Activated T-helper 2 cell treated with anti-CD3 and anti-CD28 coated beads, Interferon-gamma antibody, Interleukin-2, Interleukin-4, amounts not matched to agents 10 μg/mL and 5 μg/mL and 100 μg/mL, durations not matched to agents 14 hours and 24 hours and 36 hours (primary cell): ENCODE data around the gene RAB17. TPM values are rescaled to one million over a fixed set of nuclear protein-coding genes. Genes with fewer than 3 reads are reported as not detected.

Experiments
- DNase-seq: peaks from one replicate; pipeline ENCODE4 v3.0.0; 2021; ENCODE audit warnings: low spot score
- H3K27ac Mint-ChIP-seq: one replicate; pipeline ENCODE4 v1.8.0; 2021; ENCODE audit warnings: mixed read lengths
- H3K27me3 Mint-ChIP-seq: one replicate; pipeline ENCODE4 v1.8.0; 2021; ENCODE audit warnings: low read depth, mixed read lengths
- H3K36me3 Mint-ChIP-seq: one replicate; pipeline ENCODE4 v1.8.0; 2021; ENCODE audit warnings: low read depth, mixed read lengths
- H3K4me1 Mint-ChIP-seq: one replicate; pipeline ENCODE4 v1.8.0; 2021; ENCODE audit warnings: low read depth, mixed read lengths
- H3K4me3 Mint-ChIP-seq: one replicate; pipeline ENCODE4 v1.8.0; 2021; ENCODE audit warnings: low read depth, mild to moderate bottlenecking, moderate library complexity, mixed read lengths
- H3K9me3 Mint-ChIP-seq: one replicate; pipeline ENCODE4 v1.8.0; 2021; ENCODE audit warnings: mixed read lengths
- intact Hi-C: fragments of 100-400 bp; cut with micrococcal nuclease; formaldehyde crosslinking; loops from one replicate; pipeline ENCODE4 v1.15.1; 2023
- total RNA-seq: library from RNA; stranded (reverse); gene quantifications from 2 replicates; pipeline ENCODE4 v1.2.3, GENCODE V29; 2022

Gene RAB17
- total RNA-seq, 1 donor from 2014 or later, result 0.23 TPM

DNA sequence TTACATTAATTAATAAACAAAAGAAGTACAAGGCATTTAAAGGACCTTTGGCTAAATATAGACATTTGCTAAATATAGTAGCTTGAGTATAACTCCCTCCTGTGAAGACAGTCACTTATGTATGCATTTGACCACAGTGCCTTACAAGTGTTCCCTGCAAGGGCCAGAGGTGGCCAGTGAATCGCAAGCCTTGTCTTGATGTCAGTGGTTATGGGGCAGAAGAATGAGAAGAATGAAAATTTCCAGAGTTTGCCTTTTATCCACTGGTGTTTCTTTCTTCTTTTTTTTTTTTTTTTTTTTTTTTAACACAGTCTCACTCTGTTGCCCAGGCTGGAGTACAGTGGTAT is 38.6 kb upstream of the RAB17 start:
- peaks cover 52% of the 10 kb centered on the region for H3K27me3 Mint-ChIP-seq
- no peaks in the 10 kb centered on the region for H3K36me3 Mint-ChIP-seq
- H3K4me3 Mint-ChIP-seq, result no peak overlapping the region
- no peak overlapping the region for H3K27ac Mint-ChIP-seq
- DNase-seq, result no peak
- H3K4me1 Mint-ChIP-seq, result peaks cover 3% of the 10 kb centered on the region
- no peaks in the 10 kb centered on the region for H3K9me3 Mint-ChIP-seq
- intact Hi-C loops, result loop anchor here (2.0 kb wide), 1 partner anchor 44 kb away; no protein-coding TSS in a partner anchor

DNA sequence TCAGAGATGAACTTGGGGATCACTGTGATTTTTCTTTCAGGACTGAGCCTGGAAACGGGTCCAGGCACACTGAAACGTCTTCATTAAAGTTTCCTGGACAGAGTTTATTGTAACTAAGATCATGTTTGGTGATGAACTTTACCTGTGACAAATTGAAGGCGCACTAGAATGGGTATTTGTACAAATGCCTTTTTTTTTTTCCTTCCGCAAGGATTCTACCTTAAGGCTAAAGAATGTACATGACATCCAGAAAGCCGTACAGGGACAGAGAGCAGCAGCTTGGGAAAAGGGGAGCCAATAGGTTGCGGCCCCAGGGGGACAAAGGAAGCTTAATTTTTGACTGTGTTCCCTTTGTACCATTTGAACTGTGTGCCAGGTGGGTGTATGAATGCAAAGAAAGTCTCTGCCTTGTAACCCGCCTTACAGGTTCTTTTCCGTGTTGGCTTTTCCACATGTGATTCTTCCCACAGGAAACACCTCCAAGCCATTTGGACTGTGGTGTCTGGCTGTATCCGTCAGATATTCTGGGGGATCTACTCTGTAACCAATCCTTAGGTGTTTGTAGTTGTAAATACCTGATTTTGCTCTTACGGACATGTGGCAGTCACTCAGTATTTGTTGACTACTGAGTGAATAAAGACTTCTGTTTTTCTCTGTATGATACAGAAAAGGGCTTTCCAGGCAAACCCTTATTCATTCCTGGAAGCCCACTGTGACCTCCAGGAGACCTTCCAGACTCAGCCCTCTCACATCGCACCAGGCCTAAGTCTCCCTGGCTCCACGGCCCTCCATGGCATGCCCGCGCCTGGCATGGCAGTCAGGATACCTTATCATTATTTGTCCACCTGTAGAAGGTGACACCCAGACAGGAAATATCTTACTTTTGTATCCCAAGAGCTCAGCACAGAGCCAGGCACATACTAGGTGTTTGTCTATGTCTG is 38.0 kb upstream of the RAB17 start:
- H3K9me3 Mint-ChIP-seq, result no peaks in the 10 kb centered on the region
- intact Hi-C loops, result loop anchor here (2.0 kb wide), 1 partner anchor 44 kb away; no protein-coding TSS in a partner anchor
- no peak for DNase-seq
- H3K36me3 Mint-ChIP-seq, result no peaks in the 10 kb centered on the region
- H3K4me3 Mint-ChIP-seq, result peak overlapping the region; percentile 70
- H3K27ac Mint-ChIP-seq, result no peak overlapping the region
- H3K27me3 Mint-ChIP-seq, result peaks cover 52% of the 10 kb centered on the region
- peaks cover 3% of the 10 kb centered on the region for H3K4me1 Mint-ChIP-seq

DNA sequence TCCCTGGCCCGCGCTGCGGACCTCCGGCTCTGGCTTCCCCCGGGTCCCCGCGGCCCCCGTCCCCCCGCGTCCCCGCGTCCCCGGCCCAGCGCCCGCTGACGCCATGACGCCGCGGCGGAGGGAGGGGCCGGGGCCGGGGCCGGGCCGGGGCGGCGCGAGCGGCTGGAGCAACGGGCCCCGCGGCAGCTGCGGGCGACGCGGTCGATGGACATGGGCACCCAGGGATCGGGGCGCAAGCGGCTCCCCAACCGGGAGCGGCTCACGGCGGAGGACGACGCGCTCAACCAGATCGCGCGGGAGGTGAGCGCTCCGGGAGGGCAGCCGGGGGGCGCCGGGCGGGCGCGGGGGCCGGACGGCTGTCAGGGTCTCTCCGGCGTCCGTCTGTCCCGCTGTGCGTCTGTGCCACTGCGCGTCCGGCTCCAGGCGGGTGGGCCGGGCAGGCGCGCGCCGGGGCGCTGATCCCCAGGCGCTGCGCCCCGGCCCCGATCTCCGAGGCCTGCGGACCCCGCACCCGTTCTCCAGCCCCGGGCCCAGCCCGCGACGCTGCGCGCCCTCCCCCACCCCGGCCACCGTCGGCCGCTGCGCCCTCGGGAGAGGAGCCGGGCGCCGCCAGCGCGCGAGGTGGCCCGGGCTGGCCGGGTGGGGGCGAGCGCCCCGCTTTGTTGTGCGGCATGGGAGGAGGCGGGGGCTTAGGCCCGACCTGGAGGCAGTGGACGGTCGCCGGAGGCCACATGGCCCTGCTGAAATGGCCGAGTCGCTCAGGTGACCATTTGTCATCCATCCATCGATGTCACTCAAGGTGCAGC is 37.1 kb upstream of the RAB17 start, which contains the start of gene LRRFIP1:
TSS of gene LRRFIP1 (plus strand) at position 147 of the 806 bp plus-strand sequence. CDS start at position 205, 58 bp downstream.
- Mint-ChIP-seq H3K36me3 (no peaks in the 10 kb centered on the region), H3K4me1 (peaks cover 3% of the 10 kb centered on the region), H3K4me3 (peak within 1 kb of the TSS; percentile 70), H3K9me3 (no peaks in the 10 kb centered on the region), H3K27me3 (peaks cover 56% of the 10 kb centered on the region), H3K27ac (no peak within 1 kb of the TSS)
- intact Hi-C loops, result loop anchor here (2.0 kb wide), 1 partner anchor 45 kb away; no protein-coding TSS in a partner anchor
- DNase-seq, result no peak

DNA sequence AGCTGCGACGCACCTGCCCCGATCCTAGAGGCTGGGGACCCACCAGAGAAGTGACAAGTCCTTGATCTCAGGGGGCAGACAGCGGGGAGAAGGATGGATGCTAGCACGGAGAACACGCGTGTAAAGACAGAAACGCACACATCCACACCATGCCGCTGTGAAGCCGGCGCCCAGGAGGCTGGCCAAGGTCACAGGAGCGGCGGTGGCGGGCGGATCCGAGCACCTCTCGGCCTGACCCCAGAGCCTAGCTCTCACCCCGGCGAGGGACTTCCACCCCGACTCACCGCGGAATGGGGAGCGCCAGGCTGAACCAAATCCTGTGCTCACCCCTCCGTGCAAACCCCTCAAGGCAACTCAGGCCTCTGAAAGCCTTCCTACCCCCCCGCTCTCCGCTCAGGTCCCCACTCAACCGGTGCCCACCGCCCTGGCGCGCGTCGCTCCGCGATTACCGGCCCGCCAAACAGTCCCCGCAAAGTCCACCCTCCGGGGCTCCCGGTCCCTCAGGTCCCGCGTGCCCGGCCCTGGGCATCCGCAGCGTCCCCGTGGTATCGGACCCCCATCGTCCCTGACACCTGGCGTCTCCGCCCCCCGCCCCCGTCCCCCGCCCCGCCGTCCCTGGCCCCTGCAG is 36.4 kb upstream of the RAB17 start:
- DNase-seq, result no peak
- Mint-ChIP-seq H3K27me3 (peaks cover 58% of the 10 kb centered on the region), H3K4me1 (peaks cover 3% of the 10 kb centered on the region), H3K4me3 (peak overlapping the region; percentile 67), H3K9me3 (no peaks in the 10 kb centered on the region), H3K36me3 (no peaks in the 10 kb centered on the region), H3K27ac (no peak overlapping the region)
- intact Hi-C loops, result no loop called here

DNA sequence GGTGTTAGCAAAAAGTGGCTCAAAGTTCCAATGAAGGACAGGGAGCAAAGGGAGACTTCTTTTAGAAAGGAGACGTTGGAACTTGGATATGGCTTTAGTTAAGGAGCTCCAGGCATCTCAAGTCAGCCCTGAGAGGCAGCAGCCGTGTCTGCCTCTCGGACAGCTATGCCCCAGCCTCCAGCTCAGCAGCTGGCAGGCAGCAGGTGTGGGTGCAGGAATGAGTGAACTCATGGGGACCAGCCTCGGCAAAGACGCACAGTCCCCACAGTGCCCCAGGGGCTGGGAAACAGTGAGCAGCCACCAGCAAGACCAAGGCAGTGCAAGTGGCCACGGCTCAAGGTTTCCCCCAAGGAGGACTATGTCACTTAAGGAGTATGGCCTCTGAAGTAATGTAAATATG is 35.2 kb upstream of the RAB17 start:
- Mint-ChIP-seq H3K4me3 (no peak overlapping the region), H3K27ac (no peak overlapping the region), H3K9me3 (no peaks in the 10 kb centered on the region), H3K4me1 (peaks cover 3% of the 10 kb centered on the region), H3K27me3 (peaks cover 61% of the 10 kb centered on the region), H3K36me3 (no peaks in the 10 kb centered on the region)
- intact Hi-C loops, result no loop called here
- DNase-seq, result no peak

DNA sequence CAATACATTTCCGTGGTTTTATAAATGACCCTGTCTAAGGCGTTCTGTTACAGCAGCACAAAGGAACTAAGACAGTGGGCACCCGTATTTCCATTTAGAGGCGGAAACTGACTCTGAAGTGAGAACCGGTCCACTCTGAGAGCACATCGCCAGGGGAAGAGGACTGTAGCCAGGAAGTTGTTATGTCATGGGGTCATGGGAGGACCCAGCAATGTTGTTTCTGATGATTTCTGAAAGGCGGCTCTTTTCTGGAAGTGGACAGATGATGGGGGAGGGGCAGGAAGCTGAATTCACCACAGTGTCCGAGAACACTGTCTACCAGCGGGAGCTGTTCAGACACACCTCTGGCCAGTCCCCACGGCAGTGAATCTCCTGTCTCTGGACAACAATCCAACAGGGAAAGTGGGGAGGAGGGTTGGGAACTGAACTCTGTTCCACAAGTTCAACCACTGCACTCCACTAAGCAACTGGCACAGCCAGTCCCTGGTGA is 34.7 kb upstream of the RAB17 start:
- Mint-ChIP-seq H3K27me3 (peaks cover 62% of the 10 kb centered on the region), H3K9me3 (no peaks in the 10 kb centered on the region), H3K4me1 (peaks cover 3% of the 10 kb centered on the region), H3K36me3 (no peaks in the 10 kb centered on the region), H3K27ac (no peak overlapping the region), H3K4me3 (no peak overlapping the region)
- no peak for DNase-seq
- intact Hi-C loops, result no loop called here

DNA sequence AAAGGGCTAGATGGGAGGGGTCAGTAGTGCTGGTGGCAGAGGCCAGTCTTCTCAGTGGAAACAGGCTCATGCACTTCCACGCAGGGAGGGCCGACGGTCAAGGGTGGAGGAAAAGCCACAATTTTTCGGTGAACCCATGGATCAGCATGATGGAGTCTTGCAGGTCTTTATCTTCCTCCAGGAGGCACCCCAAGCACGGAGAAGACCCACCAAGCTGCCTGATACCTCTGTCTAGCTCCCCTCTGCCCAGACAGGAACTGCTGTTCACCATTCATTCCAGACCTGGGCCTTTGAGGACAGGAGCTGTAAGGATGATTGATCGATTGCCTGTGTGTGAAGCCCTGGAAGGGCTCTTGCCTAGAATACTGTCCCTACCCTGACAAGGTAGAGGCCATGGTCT is 34.0 kb upstream of the RAB17 start:
- Mint-ChIP-seq H3K36me3 (no peaks in the 10 kb centered on the region), H3K4me3 (no peak overlapping the region), H3K27me3 (peaks cover 55% of the 10 kb centered on the region), H3K9me3 (no peaks in the 10 kb centered on the region), H3K4me1 (peaks cover 3% of the 10 kb centered on the region), H3K27ac (no peak overlapping the region)
- no peak for DNase-seq
- intact Hi-C loops, result no loop called here

DNA sequence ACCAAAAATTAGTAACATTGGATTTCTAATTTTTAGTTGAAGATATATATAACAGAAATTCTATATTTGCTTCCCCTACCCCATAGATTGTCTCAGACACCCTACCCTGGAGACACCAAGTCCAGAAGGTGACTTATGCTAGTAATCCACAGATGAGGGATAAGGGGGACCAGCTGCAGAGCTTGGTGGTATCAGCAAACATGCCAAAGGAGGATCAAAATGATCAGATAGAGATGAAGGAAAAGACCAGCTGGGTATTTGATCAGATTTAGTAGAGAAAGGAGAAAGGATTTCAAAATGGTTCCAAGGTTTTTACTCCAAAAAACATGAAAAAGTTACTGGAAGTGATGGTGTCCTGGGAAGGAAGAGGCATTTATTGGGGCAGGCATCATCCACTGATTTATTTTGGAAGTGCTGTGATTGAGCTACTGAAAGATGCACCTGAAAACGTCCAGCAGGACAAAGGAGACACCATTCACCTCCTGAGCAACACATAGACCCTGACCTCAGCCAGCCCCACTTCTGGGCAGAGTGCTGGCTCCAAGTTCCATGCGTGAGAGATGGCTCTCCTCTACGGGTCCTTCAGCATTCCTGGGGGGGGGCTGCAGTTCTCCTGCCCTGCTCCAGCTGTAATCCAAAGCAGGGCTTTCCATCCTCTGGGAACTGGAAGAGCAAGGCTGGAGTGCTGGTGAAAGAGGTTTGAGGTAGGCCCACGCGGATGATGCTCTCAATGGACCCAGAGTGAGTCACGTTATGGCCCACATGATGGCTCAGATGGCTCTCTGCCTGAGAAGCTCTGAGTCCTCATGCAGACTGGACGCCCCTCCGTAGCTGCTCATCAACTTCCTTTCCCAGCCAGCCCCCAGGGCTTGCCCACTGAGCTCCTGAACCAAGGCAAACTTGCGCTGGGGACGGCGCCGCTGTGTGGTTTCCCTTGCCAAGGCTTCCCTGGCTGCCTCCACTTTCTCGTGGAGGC is 33.2 kb upstream of the RAB17 start:
- peaks cover 51% of the 10 kb centered on the region for H3K27me3 Mint-ChIP-seq
- no peak overlapping the region for H3K27ac Mint-ChIP-seq

DNA sequence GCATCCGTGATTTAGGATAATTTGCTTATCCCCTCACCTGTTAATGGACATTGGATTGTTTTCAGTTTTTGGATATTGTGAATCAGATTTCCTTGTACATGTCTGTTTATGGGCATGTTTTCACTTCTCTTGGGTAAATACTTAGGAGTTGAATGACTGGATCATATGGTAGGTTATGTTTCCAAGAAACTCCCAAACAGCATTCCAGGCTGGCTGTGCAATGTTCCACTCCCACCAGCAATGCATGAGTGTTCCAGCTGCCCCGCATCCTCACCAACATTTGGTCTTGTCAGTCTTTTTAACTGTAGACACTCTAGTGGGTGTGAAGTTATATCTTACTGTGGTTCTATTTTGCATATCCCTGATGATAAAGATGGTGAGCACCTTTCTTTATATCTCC is 27.9 kb upstream of the RAB17 start:
- intact Hi-C loops, result no loop called here
- Mint-ChIP-seq H3K9me3 (no peaks in the 10 kb centered on the region), H3K4me1 (peaks cover 25% of the 10 kb centered on the region), H3K36me3 (no peaks in the 10 kb centered on the region), H3K27me3 (peaks cover 25% of the 10 kb centered on the region), H3K4me3 (no peak overlapping the region), H3K27ac (no peak overlapping the region)
- no peak for DNase-seq

More for the DNA sequence above, 33.2 kb upstream of the RAB17 start:
- DNase-seq, result no peak
- H3K36me3 Mint-ChIP-seq, result no peaks in the 10 kb centered on the region
- no peaks in the 10 kb centered on the region for H3K9me3 Mint-ChIP-seq
- peaks cover 3% of the 10 kb centered on the region for H3K4me1 Mint-ChIP-seq
- intact Hi-C loops, result no loop called here
- H3K4me3 Mint-ChIP-seq, result no peak overlapping the region

DNA sequence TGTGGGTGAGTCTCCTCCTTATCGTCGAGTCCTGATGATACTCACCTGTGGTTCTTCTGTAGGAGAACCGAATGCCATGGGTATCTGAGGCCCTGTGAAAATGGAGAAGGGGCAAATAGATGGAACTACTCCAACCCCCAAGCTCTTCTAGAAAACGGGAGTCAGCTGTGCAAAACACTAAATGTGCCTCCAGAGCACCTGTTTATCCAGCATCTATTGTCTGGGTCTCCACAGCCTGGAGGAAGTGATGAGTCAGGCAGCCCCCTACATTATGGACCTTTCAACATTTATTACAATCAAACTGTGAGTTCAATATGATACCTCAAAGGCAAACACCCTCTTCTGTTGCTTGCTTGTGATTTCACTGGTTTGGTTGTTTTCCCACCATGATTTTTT is 27.1 kb upstream of the RAB17 start:
- no peak for DNase-seq
- H3K9me3 Mint-ChIP-seq, result no peaks in the 10 kb centered on the region
- H3K4me3 Mint-ChIP-seq, result no peak overlapping the region
- H3K36me3 Mint-ChIP-seq, result no peaks in the 10 kb centered on the region
- H3K27ac Mint-ChIP-seq, result no peak overlapping the region
- H3K27me3 Mint-ChIP-seq, result peaks cover 22% of the 10 kb centered on the region
- intact Hi-C loops, result no loop called here
- peaks cover 25% of the 10 kb centered on the region for H3K4me1 Mint-ChIP-seq

DNA sequence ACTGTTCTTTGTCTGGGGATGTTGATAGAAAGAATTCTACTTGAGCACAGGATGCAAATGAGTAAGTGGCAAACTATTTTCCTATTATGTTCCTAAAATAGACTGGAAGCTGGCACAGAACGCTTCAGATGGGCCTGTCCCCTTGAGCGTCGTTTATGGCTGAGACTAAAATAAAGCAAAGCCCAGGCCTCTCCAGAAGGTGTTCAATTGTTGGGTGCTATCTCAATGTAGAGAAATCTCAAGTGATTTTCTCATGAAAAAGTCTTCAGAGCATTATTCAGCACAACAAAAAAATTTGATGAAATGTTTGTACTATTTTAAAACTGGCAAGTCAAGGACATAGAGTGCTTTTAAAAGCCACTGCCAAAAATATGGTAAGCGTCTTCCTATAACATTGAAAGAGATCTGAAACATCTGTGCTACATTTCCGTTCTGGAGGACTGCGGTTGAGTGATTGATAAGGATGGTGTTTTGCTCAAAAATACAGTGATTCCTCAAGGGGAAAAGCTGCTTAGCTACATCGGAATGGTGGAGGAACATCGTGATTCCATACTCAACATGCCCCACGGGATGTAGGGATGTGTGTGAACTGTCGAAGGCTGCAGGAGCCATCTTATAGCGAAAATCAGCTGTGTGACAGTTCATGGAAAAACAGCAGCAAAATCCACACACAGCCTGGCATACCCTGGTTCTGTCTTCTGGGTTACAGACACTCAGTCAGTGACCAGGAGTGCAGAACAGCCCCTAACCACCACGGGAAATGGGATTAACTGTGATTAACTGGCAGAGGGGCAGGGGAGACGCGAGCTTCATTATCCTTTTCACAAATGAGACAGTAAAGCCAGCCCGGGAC is 26.4 kb upstream of the RAB17 start:
- Mint-ChIP-seq H3K4me3 (no peak overlapping the region), H3K27ac (no peak overlapping the region), H3K4me1 (peaks cover 25% of the 10 kb centered on the region), H3K9me3 (no peaks in the 10 kb centered on the region), H3K36me3 (no peaks in the 10 kb centered on the region), H3K27me3 (peaks cover 21% of the 10 kb centered on the region)
- DNase-seq, result no peak
- intact Hi-C loops, result no loop called here
